ENCODE measurements around the gene CDC37. TPM values are rescaled to one million over a fixed set of nuclear protein-coding genes. Genes with fewer than 3 reads are reported as not detected.

CDC37 gene
- polyA plus RNA-seq, 4 donors, result 106 to 172 (median 139) TPM

DNA sequence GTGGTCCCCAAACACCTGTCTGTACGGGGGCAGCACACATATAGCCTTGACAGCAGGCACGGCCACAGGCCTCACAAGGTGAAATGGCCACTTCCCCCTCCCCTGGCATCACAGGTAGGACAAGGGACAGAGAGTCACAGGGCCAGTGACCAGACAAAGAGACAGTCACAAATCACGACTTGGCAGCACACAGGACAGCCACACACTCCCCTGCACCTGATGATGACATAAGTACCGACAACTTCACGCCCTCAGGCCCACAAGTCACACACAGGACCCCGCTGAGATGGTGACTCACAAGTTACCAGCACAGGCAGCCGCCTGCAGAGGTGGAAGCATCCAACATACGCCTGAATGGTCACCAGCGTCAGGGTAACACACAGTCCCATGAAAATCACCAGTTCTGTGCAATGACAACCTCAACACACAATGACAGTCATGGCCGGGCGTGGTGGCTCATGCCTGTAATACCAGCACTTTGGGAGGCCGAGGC is 39.5 kb downstream of the CDC37 start:
- DNase-seq (ENCODE audit: low read depth in 4 of 4, low spot score in 3 of 4), result no peak

DNA sequence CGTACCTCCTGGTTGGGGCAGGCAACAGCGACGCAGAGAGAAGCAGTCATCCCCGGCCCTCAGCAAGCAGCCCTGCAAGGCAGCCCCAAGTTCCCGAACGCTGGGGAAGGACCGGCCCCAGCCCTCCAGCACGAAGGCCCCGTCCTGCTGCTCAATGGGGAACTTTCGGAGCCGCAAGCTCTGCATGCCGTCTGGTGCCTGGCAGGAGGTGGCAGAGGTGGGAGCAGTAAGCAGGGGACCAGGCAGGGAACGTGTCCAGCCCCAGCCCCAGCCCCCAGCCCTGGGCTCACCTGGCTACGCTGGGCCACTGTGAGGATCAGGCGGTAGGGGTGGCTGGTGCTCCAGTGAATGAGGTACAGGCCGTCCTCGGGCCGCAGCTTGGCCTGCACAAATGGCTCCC is 41.1 kb downstream of the CDC37 start:
- DNase-seq (ENCODE audit: low read depth in 4 of 4, low spot score in 3 of 4), result no peak

DNA sequence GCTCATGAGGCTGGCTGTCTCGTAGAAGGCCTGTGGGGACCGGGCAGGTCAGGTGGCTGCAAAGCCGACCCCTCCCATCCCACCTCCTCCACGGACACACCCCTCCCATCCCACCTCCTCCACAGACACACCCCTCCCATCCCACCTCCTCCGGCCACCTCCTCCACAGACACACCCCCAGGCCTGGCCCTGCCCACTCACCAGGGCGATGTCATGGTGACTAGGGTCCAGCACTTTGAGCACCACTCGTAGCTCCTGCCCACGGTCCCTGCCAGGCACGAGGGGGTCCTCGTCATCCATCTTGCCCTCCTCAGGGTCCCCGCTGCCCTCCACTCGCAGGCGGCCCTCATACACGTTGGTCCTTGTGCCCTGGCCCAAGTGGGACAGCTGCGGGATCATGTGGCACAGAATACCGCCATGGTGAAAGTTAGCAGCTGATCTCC is 41.8 kb downstream of the CDC37 start:
- no peak for DNase-seq (ENCODE audit: low read depth in 4 of 4, low spot score in 3 of 4)

DNA sequence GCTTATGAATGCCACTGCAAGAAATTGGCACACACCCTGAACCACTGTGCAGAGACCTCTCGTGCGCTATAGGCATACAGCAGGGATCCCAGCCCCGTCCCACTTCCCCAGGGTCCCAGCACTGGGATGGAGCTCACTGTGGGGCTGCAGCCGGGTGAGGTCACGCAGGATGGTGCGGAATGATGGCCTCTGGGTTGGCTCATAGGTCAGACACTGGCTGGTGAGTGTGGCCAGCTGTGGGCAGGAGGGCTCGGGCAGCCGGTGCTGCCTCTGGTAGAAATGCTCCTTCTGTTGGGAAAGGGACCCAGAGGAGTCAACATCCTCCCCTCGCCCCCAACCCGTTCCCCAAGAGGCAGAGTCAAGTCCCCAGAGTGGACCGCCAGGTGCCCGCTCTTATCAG is 46.9 kb downstream of the CDC37 start:
- no peak for DNase-seq (ENCODE audit: low read depth in 4 of 4, low spot score in 3 of 4)

DNA sequence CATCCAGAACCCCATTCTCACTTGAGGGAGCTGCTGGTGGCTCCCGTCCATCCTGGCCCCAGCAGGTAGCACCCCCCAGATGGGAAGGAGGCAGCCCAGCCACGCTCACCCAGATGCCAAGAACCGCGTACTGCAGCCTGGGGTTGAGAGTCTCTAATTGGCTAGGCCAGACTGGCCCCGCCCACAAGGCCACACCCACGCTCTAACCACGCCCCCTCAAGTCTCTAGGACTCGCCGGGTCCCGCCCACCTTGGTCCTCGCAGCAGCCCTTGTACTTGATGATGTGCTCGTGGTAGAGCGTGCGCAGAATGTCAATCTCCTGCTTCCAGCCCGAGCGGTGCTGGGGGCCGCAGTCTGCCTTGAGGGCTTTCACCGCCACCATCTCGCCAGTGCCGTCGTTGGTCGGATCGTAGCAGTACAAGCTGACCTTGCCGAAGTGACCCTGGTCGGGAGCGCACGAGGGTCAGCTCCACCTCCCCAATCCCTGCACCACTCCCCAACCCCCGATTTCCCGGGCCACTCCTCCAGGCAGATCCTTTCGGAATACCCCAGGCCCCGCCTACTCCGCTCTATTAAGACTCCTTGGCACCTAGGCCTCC is 49.5 kb downstream of the CDC37 start:
- no peak for DNase-seq (ENCODE audit: low read depth in 4 of 4, low spot score in 3 of 4)

DNA sequence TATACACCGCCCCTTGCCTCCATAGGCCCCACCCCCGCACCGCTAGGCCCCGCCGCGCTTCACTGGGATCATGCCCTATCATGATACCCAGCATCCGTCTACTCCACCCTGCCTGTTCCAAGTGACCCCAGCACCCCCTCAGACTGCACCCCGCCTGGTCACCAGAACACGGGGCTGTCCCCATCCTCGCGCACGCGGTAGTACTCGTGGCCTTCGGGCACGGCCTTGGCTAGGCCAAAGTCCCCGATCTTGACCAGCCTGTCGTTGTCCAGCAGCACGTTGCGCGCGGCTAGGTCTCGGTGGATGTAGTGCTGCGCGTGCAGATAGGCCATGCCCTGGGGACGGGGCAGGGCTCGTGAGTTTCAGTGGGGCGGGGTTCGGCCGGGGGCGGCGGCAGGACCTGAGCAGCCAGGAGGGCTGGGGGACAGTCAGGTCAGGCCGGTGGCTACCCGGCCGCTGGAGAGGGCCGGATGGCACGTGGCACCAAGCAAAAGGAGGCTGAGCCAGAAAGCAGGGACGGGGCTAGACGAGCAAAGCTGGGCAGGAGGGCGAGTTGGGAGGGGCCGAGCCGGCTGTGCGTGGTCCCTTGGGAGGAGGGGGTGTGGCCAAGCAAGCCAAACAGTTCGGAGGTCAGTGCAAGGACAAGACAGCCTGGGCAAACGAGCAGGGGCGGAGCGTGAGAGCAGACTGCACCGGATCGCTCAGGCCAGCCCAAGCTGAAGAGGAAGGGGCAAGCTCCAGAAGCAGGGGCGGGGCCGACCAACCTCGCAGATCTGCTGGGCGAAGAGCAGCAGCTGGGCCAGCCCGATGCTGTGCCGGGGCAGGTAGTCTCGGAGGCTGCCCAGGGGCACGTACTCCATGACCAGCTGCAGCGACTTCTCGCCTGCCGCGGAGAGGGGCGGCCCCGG is 50.3 kb downstream of the CDC37 start:
- DNase-seq (ENCODE audit: low read depth in 4 of 4, low spot score in 3 of 4), result peak in 3 of 4 donors; percentile 51 to 75 (median 65)

DNA sequence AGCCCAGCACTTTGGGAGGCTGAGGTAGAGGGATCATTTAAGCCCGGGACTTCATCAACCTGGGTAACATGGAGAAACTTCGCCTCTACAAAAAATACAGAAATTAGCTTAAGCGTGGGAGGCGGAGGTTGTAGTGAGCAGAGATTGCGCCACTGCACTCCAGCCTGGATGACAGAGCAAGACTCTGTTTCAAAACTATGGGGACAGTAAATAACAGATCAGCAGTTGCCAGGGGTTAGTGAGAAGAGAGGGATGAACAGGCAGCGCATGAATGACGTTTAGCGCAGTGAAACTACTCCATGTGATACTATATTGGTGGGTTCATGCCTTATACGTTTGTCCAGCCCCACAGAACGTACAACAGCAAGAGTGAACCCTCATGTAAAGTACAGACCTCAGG is 56.8 kb downstream of the CDC37 start:
- DNase-seq (ENCODE audit: low read depth in 4 of 4, low spot score in 3 of 4), result no peak

DNA sequence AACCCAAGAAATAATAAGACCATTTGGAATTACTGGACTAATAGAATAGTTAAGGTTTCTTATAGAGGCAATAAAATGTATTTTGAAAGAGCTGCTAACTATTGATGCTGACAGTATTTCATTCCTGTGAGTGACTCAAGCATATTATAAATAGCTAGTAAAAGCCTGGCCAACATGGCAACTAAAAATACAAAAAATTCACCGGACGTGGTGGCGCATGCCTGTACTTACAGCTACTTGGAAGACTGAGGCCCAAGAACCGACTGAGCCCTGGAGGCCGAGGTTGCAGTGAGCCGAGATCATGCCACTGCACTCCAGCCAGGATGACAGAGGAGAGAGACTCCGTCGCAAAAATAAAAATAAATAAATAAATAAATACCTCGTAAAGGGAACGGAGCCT is 58.6 kb downstream of the CDC37 start:
- no peak for DNase-seq (ENCODE audit: low read depth in 4 of 4, low spot score in 3 of 4)

DNA sequence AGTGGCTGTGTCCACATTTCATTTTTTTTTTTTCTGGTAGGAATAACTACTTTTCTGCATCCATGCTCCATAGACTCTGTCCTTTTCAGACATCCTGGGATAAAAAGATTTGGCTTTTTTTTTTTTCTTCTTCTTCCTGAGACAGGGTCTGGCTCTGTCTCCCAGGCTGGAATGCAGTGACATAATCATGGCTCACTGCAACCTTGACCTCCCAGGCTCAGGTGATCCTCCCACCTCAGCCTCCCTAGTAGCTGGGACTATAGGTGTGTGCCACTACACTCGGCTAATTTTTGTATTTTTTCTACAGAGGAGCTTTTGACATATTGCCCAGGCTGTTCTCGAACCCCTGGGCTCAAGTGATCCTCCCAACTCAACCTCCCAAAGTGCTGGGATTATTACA is 59.8 kb downstream of the CDC37 start:
- DNase-seq (ENCODE audit: low read depth in 4 of 4, low spot score in 3 of 4), result no peak

Other genes starting within 250 kb of the CDC37 start
- 100 to 1,000 TPM in 3 of 4 donors, 10 to 100 TPM in 1; 82.1 to 134 (median 119) TPM for gene DNMT1, start 208.6 kb downstream of the CDC37 start, polyA plus RNA-seq (ENCODE audit: insufficient read length in 4 of 4)
- 10 to 100 TPM; 11.6 to 15.1 (median 12.9) TPM for gene S1PR2, start 172.2 kb downstream of the CDC37 start, polyA plus RNA-seq (ENCODE audit: insufficient read length in 4 of 4)
- gene MRPL4, start 151.3 kb downstream of the CDC37 start, polyA plus RNA-seq (ENCODE audit: insufficient read length in 4 of 4), result 10 to 100 TPM; 30.1 to 54.0 (median 34.2) TPM
- gene ICAM1, start 132.4 kb downstream of the CDC37 start, polyA plus RNA-seq (ENCODE audit: insufficient read length in 4 of 4), result 10 to 100 TPM in 1 of 4 donors, 1 to 10 TPM in 3; 5.8 to 10.3 (median 7.3) TPM
- 1 to 10 TPM in 1 of 4 donors, under 1 TPM in 3; 0.36 to 1.5 (median 0.45) TPM for gene ICAM4, start 116.6 kb downstream of the CDC37 start, polyA plus RNA-seq (ENCODE audit: insufficient read length in 4 of 4)
- gene ICAM5, start 113.6 kb downstream of the CDC37 start, polyA plus RNA-seq (ENCODE audit: insufficient read length in 4 of 4), result under 1 TPM; 0.15 to 0.24 (median 0.22) TPM
- gene ZGLP1, start 93.7 kb downstream of the CDC37 start, polyA plus RNA-seq (ENCODE audit: insufficient read length in 4 of 4), result 10 to 100 TPM in 1 of 4 donors, 1 to 10 TPM in 3; 4.4 to 10.6 (median 5.3) TPM
- 10 to 100 TPM; 12.7 to 25.3 (median 15.8) TPM for gene FDX2, start 87.5 kb downstream of the CDC37 start, polyA plus RNA-seq (ENCODE audit: insufficient read length in 4 of 4)
- gene RAVER1, start 70.0 kb downstream of the CDC37 start, polyA plus RNA-seq (ENCODE audit: insufficient read length in 4 of 4), result 10 to 100 TPM; 24.0 to 40.5 (median 26.5) TPM
- gene ICAM3, start 63.9 kb downstream of the CDC37 start, polyA plus RNA-seq (ENCODE audit: insufficient read length in 4 of 4), result 1 to 10 TPM; 6.6 to 9.4 (median 9.0) TPM
- 100 to 1,000 TPM; 102 to 170 (median 113) TPM for gene TYK2, start 23.0 kb downstream of the CDC37 start, polyA plus RNA-seq (ENCODE audit: insufficient read length in 4 of 4)
- gene PDE4A, start 17.0 kb upstream of the CDC37 start, polyA plus RNA-seq (ENCODE audit: insufficient read length in 4 of 4), result 1 to 10 TPM; 2.1 to 4.2 (median 2.8) TPM
- gene KEAP1, start 99.8 kb upstream of the CDC37 start, polyA plus RNA-seq (ENCODE audit: insufficient read length in 4 of 4), result 10 to 100 TPM; 71.2 to 77.2 (median 74.1) TPM
- gene S1PR5, start 113.9 kb upstream of the CDC37 start, polyA plus RNA-seq (ENCODE audit: insufficient read length in 4 of 4), result 1 to 10 TPM; 1.5 to 1.9 (median 1.6) TPM
- 10 to 100 TPM; 17.1 to 37.0 (median 27.8) TPM for gene ATG4D, start 140.4 kb upstream of the CDC37 start, polyA plus RNA-seq (ENCODE audit: insufficient read length in 4 of 4)
- 10 to 100 TPM; 26.1 to 39.2 (median 33.6) TPM for gene KRI1, start 162.5 kb upstream of the CDC37 start, polyA plus RNA-seq (ENCODE audit: insufficient read length in 4 of 4)
- gene CDKN2D, start 165.4 kb upstream of the CDC37 start, polyA plus RNA-seq (ENCODE audit: insufficient read length in 4 of 4), result 10 to 100 TPM in 3 of 4 donors, 1 to 10 TPM in 1; 8.6 to 25.4 (median 10.6) TPM
- 10 to 100 TPM in 3 of 4 donors, 1 to 10 TPM in 1; 1.7 to 60.2 (median 43.2) TPM for gene AP1M2, start 183.8 kb upstream of the CDC37 start, polyA plus RNA-seq (ENCODE audit: insufficient read length in 4 of 4)
- 100 to 1,000 TPM; 134 to 211 (median 197) TPM for gene SLC44A2, start 222.0 kb upstream of the CDC37 start, polyA plus RNA-seq (ENCODE audit: insufficient read length in 4 of 4)

All from left renal pelvis (tissue), 4 donors.